HG02938 (cell line): ENCODE data around the gene MYH16.
"Not testable (repeated sequence)": the region's sequence is repeated elsewhere in the genome, so short reads cannot be mapped to it uniquely, and the experiment has no call there.

Experiments
- ATAC-seq: cut with Tn5 transposase; IDR thresholded peaks from one replicate; pipeline ENCODE4 v1.9.1; 2021; ENCODE audit warnings: mild to moderate bottlenecking, moderate library complexity; ENCODE audit not compliant: unreplicated experiment

MYH16 gene

GRCh38 chr7:99350641-99351040 lies 78.0 kb downstream of the MYH16 start:
- not testable (repeated sequence) for ATAC-seq

GRCh38 chr7:99352247-99352646 lies 79.6 kb downstream of the MYH16 start:
- no peak for ATAC-seq

- ATAC-seq = no peak
Observed at GRCh38 chr7:99355098-99355497, 82.5 kb downstream of the MYH16 start.

- ATAC-seq = no peak
Observed at GRCh38 chr7:99357701-99358490, 85.3 kb downstream of the MYH16 start.

GRCh38 chr7:99358521-99358920 lies 85.9 kb downstream of the MYH16 start:
- not testable (repeated sequence) for ATAC-seq

GRCh38 chr7:99359465-99360154 lies 87.0 kb downstream of the MYH16 start:
- ATAC-seq = no peak
